ENCODE measurements around the gene ACSS1. TPM values are rescaled to one million over a fixed set of nuclear protein-coding genes. Genes with fewer than 3 reads are reported as not detected.

ACSS1 gene
- total RNA-seq, 1 experiment from 2014 or later: 1.5 TPM

- no peak for TF ChIP-seq PRDM15 (CRISPR knock-in tag; IDR thresholded peaks at IDR 0.05)
- TF ChIP-seq GTF2I (CRISPR knock-in tag; conservative IDR thresholded peaks at IDR 0.05): no peak
- TF ChIP-seq ZNF121 (CRISPR knock-in tag; IDR thresholded peaks at IDR 0.05): no peak
- TF ChIP-seq NR1H2 (CRISPR knock-in tag; IDR thresholded peaks at IDR 0.05): no peak
- TF ChIP-seq NR2C2 (CRISPR knock-in tag; IDR thresholded peaks at IDR 0.05): no peak
- no peak for TF ChIP-seq ZNF425 (CRISPR knock-in tag; conservative IDR thresholded peaks at IDR 0.05)
- TF ChIP-seq CBFB (CRISPR knock-in tag; IDR thresholded peaks at IDR 0.05; ENCODE audit: low read depth): no peak
- no peak for TF ChIP-seq ZNF423 (CRISPR knock-in tag; IDR thresholded peaks at IDR 0.05)
Measured at GRCh38 chr20:25019381-25020155, 38.4 kb downstream of the ACSS1 start (continued).

- Mint-ChIP-seq H3K27me3 (ENCODE audit: low read depth) (no peaks in the 10 kb centered on the region; the same call in 1 of the 2 replicates), H3K9me3 (no peaks in the 10 kb centered on the region), H3K27ac (no peak overlapping the region), H3K4me3 (no peak overlapping the region), H3K36me3 (no peaks in the 10 kb centered on the region), H3K4me1 (peaks cover 29% of the 10 kb centered on the region)
- DNase-seq (ENCODE audit: low spot score) (no peak), ATAC-seq (no peak)
- ChIA-PET POLR2A (no interaction called here), CTCF (no interaction called here)
- TF ChIP-seq ZNF416 (CRISPR knock-in tag; IDR thresholded peaks at IDR 0.05): no peak
- TF ChIP-seq ZNF671 (CRISPR knock-in tag; IDR thresholded peaks at IDR 0.05): no peak
- TF ChIP-seq IRF2 (CRISPR knock-in tag; IDR thresholded peaks at IDR 0.05; ENCODE audit: borderline replicate concordance, low read depth): no peak
- no peak for TF ChIP-seq SOX15 (CRISPR knock-in tag; IDR thresholded peaks at IDR 0.05)
- TF ChIP-seq ATF2 (CRISPR knock-in tag; IDR thresholded peaks at IDR 0.05; ENCODE audit: borderline replicate concordance, low read depth): no peak
- no peak for TF ChIP-seq NR3C1 (CRISPR knock-in tag; conservative IDR thresholded peaks at IDR 0.05; ENCODE audit: low read depth)
- TF ChIP-seq FOXP1 (CRISPR knock-in tag; IDR thresholded peaks at IDR 0.05; ENCODE audit: borderline replicate concordance): no peak
Measured at GRCh38 chr20:25018841-25019240, 39.1 kb downstream of the ACSS1 start.

- ChIA-PET POLR2A (no interaction called here), CTCF (no interaction called here)
- no peaks in the 10 kb centered on the region for H3K36me3 Mint-ChIP-seq
- DNase-seq (ENCODE audit: low spot score): no peak
- no peaks in the 10 kb centered on the region for H3K9me3 Mint-ChIP-seq
- H3K27ac Mint-ChIP-seq: no peak overlapping the region
- no peak for ATAC-seq
- H3K4me3 Mint-ChIP-seq: no peak overlapping the region
- H3K4me1 Mint-ChIP-seq: peaks cover 29% of the 10 kb centered on the region
- TF ChIP-seq RELA (CRISPR knock-in tag; IDR thresholded peaks at IDR 0.05; ENCODE audit: borderline replicate concordance) (no peak), CREB1 (CRISPR knock-in tag; IDR thresholded peaks at IDR 0.05) (no peak), NFE2L1 (CRISPR knock-in tag; IDR thresholded peaks at IDR 0.05) (no peak), PRDM15 (CRISPR knock-in tag; IDR thresholded peaks at IDR 0.05) (no peak), NR3C1 (CRISPR knock-in tag; conservative IDR thresholded peaks at IDR 0.05; ENCODE audit: low read depth) (no peak), NFATC4 (CRISPR knock-in tag; IDR thresholded peaks at IDR 0.05) (no peak)
- no peaks in the 10 kb centered on the region; the same call in 1 of the 2 replicates for H3K27me3 Mint-ChIP-seq (ENCODE audit: low read depth)
Measured at GRCh38 chr20:25018425-25018824, 39.5 kb downstream of the ACSS1 start.

Measured in WTC11 (cell line).